HepG2 (cell line): ENCODE measurements around the gene GOLGA6D. TPM values are rescaled to one million over a fixed set of nuclear protein-coding genes. Genes with fewer than 3 reads are reported as not detected.
"Not testable (repeated sequence)": the region's sequence is repeated elsewhere in the genome, so short reads cannot be mapped to it uniquely, and the experiment has no call there.

Experiments
- ATAC-seq: fragments of 200-7000 bp; cut with Tn5 transposase; 3 replicates; pipeline ENCODE4 v1.9.1; 2020; ENCODE audit warnings: mild to moderate bottlenecking, moderate library complexity
- BruUV-seq: library from RNA; stranded (reverse); fragments of 400-500 nt; replicated peaks from 2 replicates; lab custom pipeline; 2021; lab: Mats Ljungman, UMichigan
- CTCF ChIA-PET: fragments of 300-600 bp; formaldehyde crosslinking; extraction: SDS; loops from one replicate; lab custom pipeline; 2021; ENCODE audit warnings: low total read pairs, inconsistent platforms, low intra/inter-chr PET ratio; lab: Yijun Ruan, JAX
- POLR2A ChIA-PET: fragments of 350-600 bp; sonication (Branson Sonifier 250); formaldehyde crosslinking; loops from one replicate; lab custom pipeline; 2020; ENCODE audit warnings: antibody characterized with exemption, inconsistent platforms; lab: Yijun Ruan, JAX
- DNase-seq: peaks from one replicate; pipeline ENCODE4 v3.0.0-alpha.2; 2015; ENCODE audit warnings: low spot score
- FAIRE-seq: peaks from 3 replicates; lab custom pipeline; 2011; peaks lifted over from hg19 to GRCh38; lab: Jason Lieb, UNC
- H2AFZ ChIP-seq: one replicate; pipeline ENCODE4 v1.6.1; 2011; ENCODE audit warnings: low read length, inconsistent platforms
- H3K27ac ChIP-seq: fragments of 300-600 bp; 3 replicates; pipeline ENCODE4 v1.8.0; 2011; ENCODE audit warnings: mixed run types, mild to moderate bottlenecking, mixed read lengths, low read length, inconsistent platforms; ENCODE audit not compliant: insufficient read depth; ENCODE audit errors: extremely low read length
- H3K27me3 ChIP-seq, 2 experiments: fragments of 200-600 bp in 1 of 2; 2 replicates in 1 of 2; 3 replicates in 1 of 2; pipeline versions ENCODE4 v1.6.0 to v1.8.0; 2011; ENCODE audit warnings: low read length in 2 of 2, mild to moderate bottlenecking in 2 of 2, moderate library complexity in 2 of 2, inconsistent platforms in 1 of 2; ENCODE audit not compliant: insufficient read depth in 2 of 2, control insufficient read depth in 1 of 2
- H3K36me3 ChIP-seq, 2 experiments: fragments of 200-600 bp in 1 of 2; replicated peaks in 1 of 2; 2 replicates in 1 of 2; 3 replicates in 1 of 2; pipeline versions ENCODE4 v1.5.1 to v1.8.0; 2011; ENCODE audit warnings: low read length in 2 of 2, inconsistent platforms in 1 of 2; ENCODE audit not compliant: insufficient read depth in 2 of 2, control insufficient read depth in 1 of 2
- H3K4me1 ChIP-seq: 2 replicates; pipeline ENCODE4 v1.5.1; 2012; ENCODE audit warnings: low read length, inconsistent platforms; ENCODE audit not compliant: insufficient read depth
- H3K4me2 ChIP-seq: 2 replicates; pipeline ENCODE4 v1.6.0; 2011; ENCODE audit warnings: low read depth, low read length, inconsistent platforms
- H3K4me3 ChIP-seq, 3 experiments: fragments of 200-600 bp in 1 of 3; sonication (generic), shearing (Covaris generic) in 1 of 3; replicated peaks in 1 of 3; 2 replicates each; pipeline ENCODE4 v1.5.1; 2011 to 2016; ENCODE audit warnings: low read length in 3 of 3, inconsistent platforms in 2 of 3, low read depth in 2 of 3, mild to moderate bottlenecking in 2 of 3, control low read depth in 1 of 3, mixed read lengths in 1 of 3; ENCODE audit not compliant: insufficient read depth in 1 of 3
- H3K79me2 ChIP-seq: one replicate; pipeline ENCODE4 v1.6.1; 2011; ENCODE audit warnings: low read length, inconsistent platforms; ENCODE audit not compliant: insufficient read depth
- H3K9ac ChIP-seq: 2 replicates; pipeline ENCODE4 v1.6.0; 2011; ENCODE audit warnings: mild to moderate bottlenecking, low read depth, low read length, inconsistent platforms; ENCODE audit not compliant: insufficient read depth
- H3K9me3 ChIP-seq: 2 replicates; pipeline ENCODE4 v1.5.1; 2012; ENCODE audit warnings: mild to moderate bottlenecking, low read length
- H4K20me1 ChIP-seq: 2 replicates; pipeline ENCODE4 v1.6.0; 2011; ENCODE audit warnings: inconsistent platforms, mild to moderate bottlenecking, low read length, moderate library complexity; ENCODE audit not compliant: insufficient read depth
- NCOA2 ChIP-seq: sonication (generic); formaldehyde crosslinking; IDR thresholded peaks from 2 replicates; pipeline ENCODE4 v1.8.0; 2022; ENCODE audit warnings: inconsistent platforms
- ZNF362 ChIP-seq: sonication (generic); formaldehyde crosslinking; IDR thresholded peaks from 2 replicates; pipeline ENCODE4 v1.4.0; 2020; ENCODE audit warnings: missing genetic modification reagents, mild to moderate bottlenecking, borderline replicate concordance
- ZSCAN12 ChIP-seq: sonication (generic); formaldehyde crosslinking; IDR thresholded peaks from 2 replicates; pipeline ENCODE4 v1.9.0; 2021; ENCODE audit warnings: mild to moderate bottlenecking, missing genetic modification reagents
- WGBS: methylation state at CpG from one replicate; pipeline ENCODE4 v1.1.6; 2017; ENCODE audit warnings: low lambda C conversion rate; 5-methylcytosine and 5-hydroxymethylcytosine counted together
- in situ Hi-C: cut with HindIII; loops from 2 replicates; pipeline ENCODE4 v1.10.0; 2017; ENCODE audit warnings: low pct_unique_long_range_greater_than_20kb; ENCODE audit not compliant: extremely low pct_ligation_motif_present
- intact Hi-C: fragments of 100-400 bp; cut with micrococcal nuclease; formaldehyde crosslinking; loops from one replicate; pipeline ENCODE4 v1.10.0; 2022; ENCODE audit not compliant: unreplicated experiment
- polyA plus RNA-seq, 8 experiments: library from polyadenylated mRNA; depleted of rRNA in 3 of 8; stranded (reverse) in 7 of 8; unstranded in 1 of 8; fragments of >200 nt; fragmentation: Illumina TruSeq in 4 of 8; extraction: Trizol in 4 of 8; gene quantifications; 2 replicates each; pipeline versions ENCODE4 v1.2.1 to v1.2.3, GENCODE V29; 2011 to 2016; ENCODE audit warnings: low read depth in 4 of 8, missing spikeins in 1 of 8, mixed read lengths in 1 of 8; ENCODE audit not compliant: insufficient read depth in 1 of 8
- total RNA-seq, 5 experiments: library from RNA; depleted of rRNA; stranded (reverse); fragments of >200 nt; fragmentation: Illumina TruSeq; extraction: Trizol; gene quantifications; 2 replicates each; pipeline ENCODE4 v1.2.3, GENCODE V29; 2016; ENCODE audit warnings: low read depth in 1 of 5

The GOLGA6D gene
- total and polyA plus RNA-seq, 2 of the 13 experiments (the other 11 are each of a cell fraction or from before 2014, with no cell fraction given) = 0.04 TPM; not detected in 1

DNA sequence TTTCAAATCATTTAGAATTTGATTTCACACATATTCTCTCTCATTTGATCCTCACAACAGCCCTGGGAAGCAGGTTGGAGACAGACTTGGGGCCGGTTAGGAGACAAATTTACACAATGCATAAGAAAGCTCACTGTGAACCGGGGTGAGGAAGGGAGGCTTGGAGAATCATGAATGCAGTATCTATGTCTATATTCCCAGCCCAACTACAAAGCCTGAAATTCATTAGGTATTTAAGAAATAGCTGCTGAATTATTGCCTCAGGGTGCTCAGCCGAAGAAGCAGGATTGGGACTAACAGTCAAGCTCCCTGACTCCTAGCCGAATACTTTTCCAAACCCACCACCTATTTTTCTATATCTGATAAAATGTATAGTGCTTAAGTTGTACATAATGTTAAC, 32.9 kb upstream of the GOLGA6D start (continued):
- no peak for TF ChIP-seq ZSCAN12 (CRISPR knock-in tag)
- no peak for TF ChIP-seq NCOA2
- TF ChIP-seq, all 625 proteins: peak for 0

DNA sequence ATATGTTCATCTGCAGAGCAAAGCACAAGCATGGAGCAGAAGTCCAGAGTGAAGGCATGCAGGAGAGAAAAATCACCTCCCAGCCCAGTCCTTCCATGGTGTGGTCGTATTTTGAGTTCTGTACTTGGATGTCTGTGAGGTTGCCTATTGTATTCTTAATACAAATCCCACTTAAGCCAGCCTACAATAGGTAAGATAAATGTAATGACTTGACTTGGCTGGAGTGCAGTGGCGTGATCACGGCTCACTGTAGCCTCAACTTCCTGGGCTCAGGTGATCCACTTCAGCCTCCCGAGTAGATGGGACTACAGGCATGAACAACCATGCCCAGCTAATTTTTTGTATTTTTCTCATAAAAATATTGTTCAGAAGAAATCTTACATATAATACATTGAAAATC, 31.3 kb upstream of the GOLGA6D start:
- H3K4me3 ChIP-seq, DNase-seq, H3K9me3 ChIP-seq, POLR2A ChIA-PET, H2AFZ ChIP-seq, intact Hi-C loops, BruUV-seq, CTCF ChIA-PET, H3K9ac ChIP-seq, ATAC-seq, H3K4me2 ChIP-seq, H3K79me2 ChIP-seq, H3K27ac ChIP-seq, H4K20me1 ChIP-seq, in situ Hi-C loops, H3K36me3 ChIP-seq, FAIRE-seq: not testable (repeated sequence)
- WGBS = 39% methylated on average over 4 of the region's 4 CpGs
- Histone ChIP-seq H3K27me3 (peaks cover 3 to 13% of the 10 kb centered on the region in 2 experiments; a peak in 2 of 5 replicates), H3K4me1 (peaks cover 29% of the 10 kb centered on the region)

DNA sequence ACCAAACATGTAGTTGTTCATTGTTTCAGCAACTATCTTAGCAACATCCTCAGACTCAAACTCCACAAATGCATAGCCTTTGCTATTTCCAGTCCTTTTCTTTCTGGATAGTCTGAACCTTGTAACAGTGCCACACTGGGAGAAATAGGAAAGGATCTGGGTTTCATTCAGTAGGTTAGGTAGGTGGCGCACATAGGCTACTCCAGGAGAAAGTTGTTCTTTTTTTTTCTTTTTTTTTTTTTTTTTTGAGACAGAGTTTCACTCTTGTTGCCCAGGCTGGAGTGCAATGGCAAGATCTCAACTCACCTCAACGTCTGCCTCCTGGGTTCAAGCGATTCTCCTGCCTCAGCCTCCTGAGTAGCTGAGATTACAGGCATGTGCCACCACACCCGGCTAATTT, 30.4 kb upstream of the GOLGA6D start:
- H3K27me3 ChIP-seq = peaks cover 3 to 13% of the 10 kb centered on the region in 2 experiments; a peak in 2 of 5 replicates
- H3K27ac ChIP-seq, BruUV-seq, H3K9ac ChIP-seq, H3K9me3 ChIP-seq, H3K36me3 ChIP-seq, intact Hi-C loops, in situ Hi-C loops, CTCF ChIA-PET, FAIRE-seq: not testable (repeated sequence)
- 52% methylated on average over 4 of the region's 4 CpGs for WGBS
- peak; percentile 82 for TF ChIP-seq ZNF362 (CRISPR knock-in tag)
- TF ChIP-seq, all 625 proteins: peak for 1; not testable (repeated sequence) for 624
- H4K20me1 ChIP-seq, DNase-seq, ATAC-seq, H3K79me2 ChIP-seq, H3K4me3 ChIP-seq, H2AFZ ChIP-seq, H3K4me2 ChIP-seq, POLR2A ChIA-PET: not testable (repeated sequence)
- peaks cover 29% of the 10 kb centered on the region for H3K4me1 ChIP-seq

DNA sequence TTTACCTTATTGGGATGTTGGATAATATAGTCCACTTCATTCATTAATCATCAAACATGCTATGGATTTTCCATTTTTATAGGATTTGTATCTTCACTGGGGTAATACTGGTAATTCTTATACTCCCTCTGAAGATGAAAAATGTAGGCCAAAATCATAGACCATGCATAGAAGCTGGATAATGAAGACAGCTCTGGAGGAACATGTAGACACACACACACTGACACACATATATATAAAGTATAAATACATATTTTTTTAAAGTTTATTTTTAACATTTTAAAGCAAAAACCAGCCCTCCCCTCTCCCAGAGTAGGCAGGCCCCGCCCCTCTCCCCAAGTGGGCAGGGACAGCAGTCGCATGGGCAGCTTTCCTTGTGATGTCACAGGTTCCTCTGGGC, 24.6 kb upstream of the GOLGA6D start, which contains the start of gene GOLGA6C:
Gene GOLGA6C (plus strand): TSS at position 301 of the 400 bp plus-strand sequence. CDS start 265 bp downstream, outside the sequence.
- H3K4me3 ChIP-seq, CTCF ChIA-PET, FAIRE-seq, POLR2A ChIA-PET, ATAC-seq, H3K4me2 ChIP-seq, H3K27me3 ChIP-seq, H3K4me1 ChIP-seq, H3K9ac ChIP-seq, in situ Hi-C loops, DNase-seq, H3K27ac ChIP-seq, intact Hi-C loops, H3K79me2 ChIP-seq, H2AFZ ChIP-seq, H3K9me3 ChIP-seq, H3K36me3 ChIP-seq, H4K20me1 ChIP-seq, BruUV-seq: not testable (repeated sequence)
- WGBS = no CpG with 5 or more reads among the region's 2 CpGs
